BLaER1 (cell line): ENCODE measurements around the gene ATP4A.
A peak's percentile ranks its signal among the peaks of the same experiment; 100 is the strongest.

Experiments used
- H3K27ac ChIP-seq: shearing (Covaris generic); formaldehyde crosslinking; 2 replicates; pipeline ENCODE4 v1.8.1; 2022
- H3K27me3 ChIP-seq: shearing (Covaris generic); formaldehyde crosslinking; 2 replicates; pipeline ENCODE4 v1.8.1; 2022
- H3K36me3 ChIP-seq: shearing (Covaris generic); formaldehyde crosslinking; 2 replicates; pipeline ENCODE4 v1.8.1; 2022
- H3K4me1 ChIP-seq: shearing (Covaris generic); formaldehyde crosslinking; 2 replicates; pipeline ENCODE4 v1.8.1; 2022
- H3K4me2 ChIP-seq: shearing (Covaris generic); formaldehyde crosslinking; 2 replicates; pipeline ENCODE4 v1.8.1; 2022
- H3K4me3 ChIP-seq: shearing (Covaris generic); formaldehyde crosslinking; 2 replicates; pipeline ENCODE4 v1.8.1; 2022
- H3K9ac ChIP-seq: shearing (Covaris generic); formaldehyde crosslinking; 2 replicates; pipeline ENCODE4 v1.8.1; 2022
- H3K9me3 ChIP-seq: shearing (Covaris generic); formaldehyde crosslinking; 2 replicates; pipeline ENCODE4 v1.8.1; 2022
- H4K20me1 ChIP-seq: shearing (Covaris generic); formaldehyde crosslinking; 2 replicates; pipeline ENCODE4 v1.8.1; 2022
- Cebpa-rat ChIP-seq: shearing (Covaris generic); IDR thresholded peaks from 2 replicates; pipeline ENCODE4 v1.8.1; 2022

The ATP4A gene

DNA sequence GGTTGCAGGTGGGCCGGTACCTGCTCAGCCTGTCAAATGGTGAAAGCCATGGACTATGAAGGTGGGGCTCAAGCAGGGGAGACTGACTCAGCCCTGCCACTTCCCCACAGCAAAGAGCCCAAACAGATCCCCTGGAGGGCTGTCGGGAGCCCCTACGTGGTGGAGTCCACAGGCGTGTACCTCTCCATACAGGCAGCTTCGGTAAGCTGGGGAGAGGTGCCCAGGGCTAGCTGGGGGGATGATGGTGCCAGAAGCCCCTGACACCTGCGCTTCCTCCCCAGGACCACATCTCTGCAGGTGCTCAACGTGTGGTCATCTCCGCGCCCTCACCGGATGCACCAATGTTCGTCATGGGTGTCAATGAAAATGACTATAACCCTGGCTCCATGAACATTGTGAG is 21.2 kb downstream of the ATP4A start:
- Histone ChIP-seq H3K9ac (no peak overlapping the region), H4K20me1 (peaks cover 10% of the 10 kb centered on the region; the same call in 1 of the 2 replicates), H3K4me1 (peaks cover 21% of the 10 kb centered on the region), H3K36me3 (peaks cover 36% of the 10 kb centered on the region), H3K4me3 (no peak overlapping the region), H3K27me3 (no peaks in the 10 kb centered on the region), H3K9me3 (no peaks in the 10 kb centered on the region), H3K27ac (no peak overlapping the region), H3K4me2 (no peak overlapping the region)
- no peak for TF ChIP-seq Cebpa-rat

- peaks cover 30% of the 10 kb centered on the region for H3K36me3 ChIP-seq
- H3K27ac ChIP-seq = no peak overlapping the region
- no peaks in the 10 kb centered on the region for H4K20me1 ChIP-seq
- H3K9ac ChIP-seq = no peak overlapping the region
- H3K9me3 ChIP-seq = no peaks in the 10 kb centered on the region
- H3K27me3 ChIP-seq = no peaks in the 10 kb centered on the region
- peaks cover 10% of the 10 kb centered on the region for H3K4me1 ChIP-seq
- no peak for TF ChIP-seq Cebpa-rat
- no peak overlapping the region for H3K4me2 ChIP-seq
- no peak overlapping the region for H3K4me3 ChIP-seq
Measured at GRCh38 chr19:35540356-35540927, 23.0 kb downstream of the ATP4A start.

DNA sequence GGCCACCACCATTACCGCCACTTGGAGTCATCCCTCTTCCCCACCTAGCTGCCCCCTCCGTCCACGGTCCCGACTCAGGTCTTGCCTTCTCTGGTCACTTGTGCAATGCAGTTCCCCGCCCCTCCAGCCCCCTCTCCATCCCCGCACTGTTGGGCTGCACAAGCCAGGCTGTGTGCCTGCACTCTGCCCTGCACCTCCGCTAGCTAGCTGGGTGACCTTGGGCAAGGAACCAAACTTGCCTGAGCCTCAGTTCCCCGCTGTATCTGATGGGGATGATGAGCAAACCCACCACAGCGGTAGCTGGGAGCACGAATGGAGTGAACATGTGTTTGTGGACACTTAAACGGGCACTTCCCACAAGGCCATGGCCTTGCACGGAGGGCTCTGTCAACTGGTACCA is 23.6 kb downstream of the ATP4A start:
- TF ChIP-seq Cebpa-rat = no peak
- Histone ChIP-seq H3K27ac (no peak overlapping the region), H4K20me1 (no peaks in the 10 kb centered on the region), H3K9ac (no peak overlapping the region), H3K9me3 (no peaks in the 10 kb centered on the region), H3K4me3 (no peak overlapping the region), H3K4me1 (peaks cover 9% of the 10 kb centered on the region), H3K4me2 (no peak overlapping the region), H3K36me3 (peaks cover 30% of the 10 kb centered on the region), H3K27me3 (no peaks in the 10 kb centered on the region)

DNA sequence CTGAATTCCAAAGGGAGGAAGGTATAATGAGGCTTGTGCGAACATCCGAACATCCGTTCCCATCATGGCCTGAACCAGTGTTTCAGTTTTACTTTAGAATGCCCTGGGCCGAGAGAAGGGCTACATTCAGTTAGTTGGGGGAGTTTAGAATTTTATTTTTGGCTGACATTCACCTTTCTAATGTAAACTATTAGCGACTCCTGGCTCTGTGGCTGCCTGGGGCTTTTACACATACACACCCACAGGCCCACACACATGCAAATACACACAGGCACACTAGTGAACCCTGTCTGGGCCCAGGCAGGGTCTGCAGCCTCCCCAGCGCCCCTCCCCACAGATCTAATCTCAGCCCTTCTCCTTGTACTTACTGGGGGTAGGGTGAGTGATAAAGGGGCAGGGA is 24.1 kb downstream of the ATP4A start:
- Histone ChIP-seq H3K4me3 (no peak overlapping the region), H3K27me3 (peaks cover 3% of the 10 kb centered on the region; the same call in 1 of the 2 replicates), H3K4me2 (no peak overlapping the region), H3K9ac (no peak overlapping the region), H4K20me1 (no peaks in the 10 kb centered on the region), H3K27ac (no peak overlapping the region), H3K9me3 (no peaks in the 10 kb centered on the region), H3K4me1 (peaks cover 4% of the 10 kb centered on the region), H3K36me3 (peaks cover 30% of the 10 kb centered on the region)
- TF ChIP-seq Cebpa-rat = no peak

DNA sequence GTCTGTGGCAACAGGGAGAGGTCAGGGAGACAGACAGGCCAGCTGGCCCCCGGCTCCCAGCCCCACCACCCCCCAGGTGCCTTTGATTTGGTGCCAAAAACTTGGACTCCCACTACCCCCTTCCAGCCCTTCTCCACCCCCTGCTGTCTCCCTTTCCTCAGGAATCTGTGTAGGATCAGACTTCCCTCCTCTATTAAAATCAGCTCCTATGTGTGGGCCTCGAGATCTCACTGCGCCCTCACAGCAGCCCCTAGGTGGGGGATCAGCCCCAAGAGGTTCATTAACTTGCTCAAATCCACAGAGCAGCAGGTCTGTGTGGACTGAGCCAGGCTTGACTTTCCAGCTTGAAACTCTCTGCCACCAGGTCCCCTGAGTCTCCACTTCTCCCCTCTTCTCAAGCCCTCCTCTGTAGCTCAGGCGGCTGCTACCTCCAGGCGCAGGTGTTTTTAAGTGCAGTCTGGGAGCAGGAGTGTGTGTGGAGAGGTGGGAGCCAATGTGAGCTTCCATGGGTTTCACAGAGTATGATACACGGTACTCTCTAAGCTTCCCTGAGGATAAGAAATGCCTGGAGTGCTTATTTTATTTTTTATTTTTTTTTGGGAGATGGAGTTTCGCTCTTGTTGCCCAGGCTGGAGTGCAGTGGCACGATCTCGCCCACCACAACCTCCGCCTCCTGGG is 28.5 kb downstream of the ATP4A start:
- peaks cover 20% of the 10 kb centered on the region; the same call in 1 of the 2 replicates for H3K27me3 ChIP-seq
- no peaks in the 10 kb centered on the region for H4K20me1 ChIP-seq
- no peak overlapping the region for H3K4me2 ChIP-seq
- H3K9me3 ChIP-seq = no peaks in the 10 kb centered on the region
- H3K36me3 ChIP-seq = 0 out of 2 replicates have a peak, but pooled peaks cover under 1% of the 10 kb centered on the region
- H3K4me1 ChIP-seq = peaks cover 11% of the 10 kb centered on the region; the same call in 1 of the 2 replicates
- no peak overlapping the region for H3K9ac ChIP-seq
- no peak overlapping the region for H3K27ac ChIP-seq
- TF ChIP-seq Cebpa-rat = no peak
- H3K4me3 ChIP-seq = no peak overlapping the region

DNA sequence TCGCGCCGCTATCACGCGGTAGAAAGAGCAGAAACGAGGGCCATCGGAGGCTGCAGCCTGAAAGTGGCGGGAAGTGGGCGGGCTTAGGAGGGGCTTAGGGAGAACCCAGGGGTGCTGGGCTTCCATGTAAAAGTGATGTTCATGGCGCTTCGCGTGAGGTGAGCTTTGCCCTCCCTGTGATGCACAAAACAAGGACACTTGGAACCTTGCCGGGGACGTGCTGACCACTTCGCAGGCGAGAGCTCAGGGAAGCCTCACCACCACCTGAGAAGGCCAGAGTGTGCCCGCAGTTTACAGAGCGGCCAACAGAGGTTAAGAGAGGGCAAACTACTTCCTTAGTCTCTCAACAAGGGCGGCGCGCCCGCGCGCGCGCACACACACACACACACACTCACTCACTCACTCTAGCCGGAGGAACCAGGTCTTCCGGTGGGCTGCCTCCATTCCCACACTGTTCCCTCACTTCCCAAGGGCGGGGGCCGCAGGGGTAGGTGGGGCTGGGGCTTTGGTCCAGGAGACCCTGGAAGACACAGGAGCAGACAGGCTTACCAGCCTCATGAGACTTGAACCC is 29.6 kb downstream of the ATP4A start:
- Histone ChIP-seq H3K4me2 (peak overlapping the region; percentile 19), H3K27ac (no peak overlapping the region), H3K27me3 (peaks cover 20% of the 10 kb centered on the region; the same call in 1 of the 2 replicates), H3K36me3 (no peaks in the 10 kb centered on the region), H3K9ac (no peak overlapping the region), H3K4me1 (peaks cover 21% of the 10 kb centered on the region), H4K20me1 (no peaks in the 10 kb centered on the region), H3K9me3 (no peaks in the 10 kb centered on the region), H3K4me3 (no peak overlapping the region)
- TF ChIP-seq Cebpa-rat = no peak

DNA sequence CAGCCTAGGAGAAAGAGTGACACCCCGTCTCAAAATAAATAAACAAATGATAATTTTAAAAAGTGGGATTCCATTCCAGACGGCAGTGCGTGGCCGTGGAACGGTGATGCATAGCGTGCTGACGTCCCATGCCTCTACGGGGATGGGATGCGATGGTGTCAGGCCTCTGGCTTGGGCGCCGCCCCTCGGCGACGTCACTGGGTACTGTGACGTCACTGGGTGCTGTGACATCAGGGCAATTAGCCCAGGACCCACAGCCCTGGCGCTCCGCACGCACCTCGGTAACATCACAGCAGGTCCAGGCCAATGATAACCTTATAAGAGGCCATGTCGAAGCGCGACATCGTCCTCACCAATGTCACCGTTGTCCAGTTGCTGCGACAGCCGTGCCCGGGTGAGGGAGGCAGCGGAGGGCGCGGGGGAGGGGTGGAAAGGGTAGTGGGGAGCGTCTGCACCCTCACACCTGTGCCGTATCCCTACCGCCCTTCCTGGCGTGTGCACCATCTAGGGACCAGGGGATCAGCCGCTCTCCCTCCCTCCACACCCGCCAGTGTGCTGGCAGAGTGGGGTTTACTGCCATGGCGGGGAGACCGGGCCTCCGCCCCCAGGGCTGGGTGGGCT is 30.1 kb downstream of the ATP4A start, which contains the start of gene GAPDHS:
TSS of gene GAPDHS (plus strand) at position 256 of the 621 bp plus-strand sequence. CDS start at position 328, 72 bp downstream.
- Histone ChIP-seq H4K20me1 (no peaks in the 10 kb centered on the region), H3K27me3 (peaks cover 20% of the 10 kb centered on the region; the same call in 1 of the 2 replicates), H3K36me3 (no peaks in the 10 kb centered on the region), H3K4me1 (peaks cover 26% of the 10 kb centered on the region), H3K4me3 (no peak within 1 kb of the TSS), H3K9ac (no peak within 1 kb of the TSS), H3K9me3 (no peaks in the 10 kb centered on the region), H3K4me2 (peak within 1 kb of the TSS; percentile 19), H3K27ac (no peak within 1 kb of the TSS)
- no peak for TF ChIP-seq Cebpa-rat

DNA sequence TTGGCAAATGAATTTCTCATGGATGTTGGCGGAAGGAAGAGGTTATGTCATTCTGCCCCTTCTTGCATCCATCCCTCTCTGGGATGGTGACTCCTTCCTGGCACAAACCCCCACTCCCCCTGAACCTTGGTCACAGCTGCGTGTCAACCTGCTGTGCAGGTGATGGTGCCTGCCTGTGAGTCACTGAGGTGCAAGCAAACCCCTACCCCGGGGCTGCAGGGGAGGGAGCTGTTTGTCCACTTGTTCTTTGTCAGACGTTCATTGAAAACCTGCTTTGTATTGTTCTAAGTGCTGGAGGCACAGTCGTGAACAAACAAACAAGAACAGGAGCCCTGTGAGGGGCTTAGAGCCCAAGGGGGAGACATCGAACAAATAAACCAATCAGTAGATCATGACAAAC is 32.2 kb downstream of the ATP4A start:
- TF ChIP-seq Cebpa-rat = no peak
- no peaks in the 10 kb centered on the region for H4K20me1 ChIP-seq
- no peak overlapping the region for H3K4me3 ChIP-seq
- no peak overlapping the region for H3K4me2 ChIP-seq
- H3K36me3 ChIP-seq = no peaks in the 10 kb centered on the region
- H3K4me1 ChIP-seq = peaks cover 26% of the 10 kb centered on the region
- H3K27me3 ChIP-seq = peaks cover 20% of the 10 kb centered on the region; the same call in 1 of the 2 replicates
- H3K9me3 ChIP-seq = no peaks in the 10 kb centered on the region
- no peak overlapping the region for H3K9ac ChIP-seq
- no peak overlapping the region for H3K27ac ChIP-seq

DNA sequence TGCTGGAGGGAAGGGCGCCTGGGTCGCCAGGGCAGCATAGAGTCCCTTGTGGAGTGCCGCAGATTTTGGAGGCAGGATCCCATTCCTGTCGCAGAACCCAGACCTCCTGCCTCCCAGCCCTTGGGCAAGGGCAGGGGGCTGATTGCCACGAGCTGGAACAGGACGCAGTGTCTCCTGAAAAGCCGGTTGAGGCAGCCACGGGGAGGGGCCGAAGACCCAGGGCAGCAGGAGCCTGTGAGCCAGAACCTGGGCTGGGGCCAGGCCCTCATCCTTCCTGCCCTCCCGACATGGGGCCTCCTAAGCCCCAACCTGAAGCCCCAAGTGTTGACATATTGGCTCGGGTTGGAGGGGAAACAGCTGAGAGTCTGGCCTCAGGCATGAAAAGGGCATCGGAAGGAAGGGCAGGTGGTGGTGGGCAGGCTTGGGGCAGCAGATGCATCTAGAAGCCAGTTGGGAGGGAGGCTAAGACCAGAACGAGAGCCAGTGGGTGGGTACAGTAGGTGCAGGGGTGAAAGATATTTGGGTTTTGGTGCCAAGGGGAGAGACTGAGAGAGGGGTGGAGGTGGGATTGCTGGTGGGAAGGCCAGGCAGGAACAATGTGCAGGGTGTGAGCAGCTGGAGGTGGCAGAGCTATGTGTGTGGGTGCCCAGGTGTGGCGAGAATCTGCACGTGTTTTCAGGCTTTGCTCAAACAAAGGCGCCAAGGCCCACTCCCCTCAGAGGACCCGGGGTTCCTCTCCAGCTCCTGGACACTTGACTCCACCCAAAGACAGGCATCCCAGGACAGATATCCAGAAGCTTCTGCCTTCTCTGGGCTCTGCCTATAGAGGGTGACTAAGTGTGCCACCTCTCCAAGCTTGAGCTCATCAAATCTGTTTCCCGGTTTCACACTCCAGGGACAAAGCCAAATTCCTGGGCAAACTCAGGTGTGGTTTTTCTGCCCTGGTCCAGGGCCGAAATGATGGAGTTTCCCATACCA is 33.9 kb downstream of the ATP4A start:
- no peak for TF ChIP-seq Cebpa-rat
- Histone ChIP-seq H3K27me3 (peaks cover 19% of the 10 kb centered on the region; the same call in 1 of the 2 replicates), H4K20me1 (no peaks in the 10 kb centered on the region), H3K4me1 (peaks cover 26% of the 10 kb centered on the region), H3K9ac (no peak overlapping the region), H3K4me3 (no peak overlapping the region), H3K9me3 (no peaks in the 10 kb centered on the region), H3K4me2 (peak overlapping the region; percentile 63), H3K36me3 (no peaks in the 10 kb centered on the region), H3K27ac (0 out of 2 replicates have a peak overlapping the region, but pooled peaks have one; percentile 37)
